HG02588 (cell line): Measurements from ENCODE around the gene GPX5.
"Not testable (repeated sequence)": the region's sequence is repeated elsewhere in the genome, so short reads cannot be mapped to it uniquely, and the experiment has no call there.

Experiments
- ATAC-seq: cut with Tn5 transposase; IDR thresholded peaks from one replicate; pipeline ENCODE4 v1.9.1; 2021; ENCODE audit warnings: mild to moderate bottlenecking, moderate library complexity; ENCODE audit not compliant: unreplicated experiment

GPX5 gene, protein sequence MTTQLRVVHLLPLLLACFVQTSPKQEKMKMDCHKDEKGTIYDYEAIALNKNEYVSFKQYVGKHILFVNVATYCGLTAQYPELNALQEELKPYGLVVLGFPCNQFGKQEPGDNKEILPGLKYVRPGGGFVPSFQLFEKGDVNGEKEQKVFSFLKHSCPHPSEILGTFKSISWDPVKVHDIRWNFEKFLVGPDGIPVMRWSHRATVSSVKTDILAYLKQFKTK

DNA sequence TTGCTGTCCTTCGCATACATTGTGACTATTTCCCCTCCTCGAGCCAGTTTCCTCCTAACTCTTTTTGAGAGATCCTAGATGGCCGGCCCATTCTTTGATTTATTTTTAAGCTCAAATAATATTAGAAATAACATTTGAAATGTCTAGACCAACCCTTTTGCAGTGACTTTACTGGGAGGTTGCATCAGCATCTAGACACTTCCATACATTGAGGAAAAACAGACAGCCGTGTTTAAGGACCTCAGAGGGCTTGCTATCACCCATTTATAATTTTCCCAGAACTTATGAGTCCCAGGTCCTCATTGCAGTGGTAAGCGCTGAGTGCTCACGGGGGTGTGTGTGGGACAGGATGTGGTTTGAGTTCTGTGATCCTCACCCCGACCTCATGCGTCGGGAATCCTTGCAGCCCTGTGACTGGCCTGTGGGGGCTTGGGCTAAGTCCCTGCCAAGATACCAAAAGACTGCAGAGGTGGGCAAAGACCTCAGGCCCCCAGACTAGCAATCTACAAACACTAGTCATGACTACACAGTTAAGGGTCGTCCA is at the start of gene GPX5:
GPX5 (plus strand) TSS at position 386 of the 544 bp plus-strand sequence; CDS start at position 519, 133 bp downstream.
- no peak for ATAC-seq

DNA sequence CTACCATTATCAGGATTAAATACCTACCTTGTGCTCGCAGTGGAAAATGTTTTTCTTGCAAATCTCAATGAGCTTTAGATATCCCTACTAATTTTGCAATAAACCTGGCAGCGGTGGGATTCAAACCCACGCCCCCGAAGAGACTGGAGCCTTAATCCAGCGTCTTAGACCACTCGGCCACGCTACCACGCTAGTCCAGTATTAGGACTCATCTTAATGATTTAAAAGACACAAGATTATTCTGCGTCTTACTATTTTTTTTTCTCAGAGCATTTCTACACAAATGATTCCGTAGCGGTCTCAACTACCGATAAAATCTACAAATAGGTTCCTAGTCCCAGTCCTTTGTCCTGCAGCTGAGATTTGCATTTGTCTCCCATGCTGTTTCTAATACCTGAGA is 47.2 kb upstream of the GPX5 start:
- no peak for ATAC-seq

DNA sequence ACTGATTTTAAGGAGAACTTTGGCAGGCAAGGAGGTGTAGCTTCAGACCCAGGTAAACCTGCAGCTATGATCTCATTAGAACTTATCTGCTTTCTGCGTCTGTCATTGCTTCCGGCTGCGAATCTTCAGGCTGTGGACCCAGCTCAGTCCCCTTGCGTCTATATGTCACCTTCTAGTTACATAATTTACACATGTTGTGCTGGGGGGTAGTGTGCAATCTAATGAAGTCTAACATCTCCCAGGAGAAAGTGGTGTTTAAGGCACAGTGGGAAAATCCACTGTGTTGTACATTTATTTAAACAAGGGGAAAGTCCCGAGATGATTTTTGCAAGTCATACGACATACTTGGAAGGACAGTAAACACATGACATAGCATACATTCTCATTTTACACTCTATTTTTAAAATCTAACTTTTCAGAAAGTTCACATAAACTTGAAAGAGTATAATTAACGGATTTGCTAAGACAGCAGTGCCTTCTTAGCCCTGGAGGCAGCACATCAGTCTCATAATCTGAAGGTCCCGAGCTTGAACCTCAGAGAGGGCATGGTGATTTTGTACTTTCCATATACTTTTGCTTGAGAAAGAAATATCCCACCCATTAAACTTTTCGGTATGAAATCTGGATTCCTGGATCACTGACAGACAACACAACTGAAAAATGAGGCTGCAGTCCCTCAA is 45.3 kb upstream of the GPX5 start:
- ATAC-seq: no peak

DNA sequence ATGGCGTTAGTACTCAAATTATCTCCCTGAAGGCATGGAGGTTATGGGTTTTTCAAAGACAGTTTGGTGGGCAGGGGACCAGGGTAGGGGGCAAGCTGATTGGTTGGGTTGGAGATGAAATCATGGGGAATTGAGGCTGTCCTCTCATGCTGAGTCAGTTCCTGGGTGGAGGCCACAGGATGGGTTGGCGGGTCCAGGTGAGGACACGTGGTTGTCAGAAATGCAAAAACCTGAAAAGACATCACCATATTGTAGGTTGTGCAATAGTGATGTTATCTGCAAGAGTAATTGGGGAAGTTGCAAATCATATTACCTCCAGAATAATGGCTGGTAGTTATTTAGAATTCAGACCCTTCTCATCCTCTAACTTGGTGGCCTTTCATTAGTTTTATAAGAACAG is 40.2 kb upstream of the GPX5 start:
- ATAC-seq: no peak

DNA sequence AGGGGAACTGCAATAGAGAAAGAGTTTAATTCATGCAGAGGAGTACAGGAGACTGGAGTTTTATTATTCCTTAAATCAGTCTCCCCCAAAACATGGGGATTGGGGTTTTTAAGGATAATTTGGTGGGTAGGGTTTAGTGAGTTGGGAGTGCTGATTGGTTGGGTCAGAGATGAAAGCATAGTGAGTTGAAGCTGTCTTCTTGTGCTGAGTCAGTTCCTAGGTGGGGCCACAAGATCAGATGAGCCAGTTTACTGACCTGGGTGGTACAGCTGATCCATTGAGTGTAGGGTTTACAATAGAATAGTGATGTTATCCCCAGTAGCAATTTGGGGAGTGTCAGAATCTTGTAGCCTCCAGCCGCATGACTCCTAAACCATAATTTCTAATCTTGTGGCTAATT is 39.1 kb upstream of the GPX5 start:
- ATAC-seq: no peak

DNA sequence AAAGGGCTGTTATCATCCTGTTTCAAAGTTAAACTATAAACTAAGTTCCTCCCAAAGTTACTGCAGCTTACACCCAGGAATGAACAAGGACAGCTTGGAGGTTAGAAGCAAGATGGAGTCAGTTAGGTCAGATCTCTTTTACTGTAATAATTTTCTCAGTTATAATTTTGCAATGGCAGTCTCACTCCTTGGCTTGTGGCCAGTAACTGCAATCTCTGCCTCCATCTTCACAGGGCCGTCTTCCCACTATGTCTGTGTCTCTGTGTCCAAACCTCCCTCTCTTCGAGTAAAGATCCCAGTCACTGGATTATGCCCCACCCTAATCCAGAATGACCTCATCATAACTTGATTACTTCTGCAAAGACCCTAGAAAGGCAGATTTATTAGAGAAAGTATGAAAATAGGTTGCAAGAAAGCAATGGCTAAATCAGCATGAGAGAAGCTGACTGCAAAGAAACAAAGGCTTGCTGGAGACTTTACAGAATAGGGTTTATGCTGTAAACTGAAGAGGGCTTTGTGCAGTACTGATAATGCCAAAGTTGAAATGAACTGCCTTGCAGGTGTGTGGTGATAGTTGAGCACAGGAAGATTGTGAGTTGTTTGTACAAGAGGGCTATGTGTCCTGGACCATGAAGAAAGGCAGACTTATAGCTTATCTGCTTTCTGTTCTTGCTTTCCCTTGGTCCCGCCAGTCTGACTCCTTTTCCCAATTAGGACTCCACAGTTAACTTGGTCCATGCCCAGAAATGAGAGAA is 38.5 kb upstream of the GPX5 start:
- no peak for ATAC-seq

DNA sequence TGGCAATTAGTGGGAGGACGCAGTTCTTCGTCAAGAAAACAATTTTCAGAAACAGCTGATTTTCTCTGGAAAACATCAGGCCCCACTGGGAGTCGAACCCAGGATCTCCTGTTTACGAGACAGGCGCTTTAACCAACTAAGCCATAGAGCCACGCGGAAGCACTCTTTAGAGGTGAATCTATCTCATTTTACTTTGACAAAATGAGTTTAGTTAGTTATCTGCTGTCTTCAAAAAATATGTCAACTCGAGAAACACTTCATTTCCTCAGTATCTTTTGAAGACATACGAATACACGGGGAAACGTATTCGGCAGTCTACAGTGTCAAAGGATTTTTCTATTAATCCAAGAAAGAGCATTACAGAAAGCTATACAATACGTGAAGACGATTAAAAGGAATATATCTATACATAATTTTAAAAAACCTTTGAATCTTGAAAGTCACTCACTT is 36.7 kb upstream of the GPX5 start:
- no peak for ATAC-seq

DNA sequence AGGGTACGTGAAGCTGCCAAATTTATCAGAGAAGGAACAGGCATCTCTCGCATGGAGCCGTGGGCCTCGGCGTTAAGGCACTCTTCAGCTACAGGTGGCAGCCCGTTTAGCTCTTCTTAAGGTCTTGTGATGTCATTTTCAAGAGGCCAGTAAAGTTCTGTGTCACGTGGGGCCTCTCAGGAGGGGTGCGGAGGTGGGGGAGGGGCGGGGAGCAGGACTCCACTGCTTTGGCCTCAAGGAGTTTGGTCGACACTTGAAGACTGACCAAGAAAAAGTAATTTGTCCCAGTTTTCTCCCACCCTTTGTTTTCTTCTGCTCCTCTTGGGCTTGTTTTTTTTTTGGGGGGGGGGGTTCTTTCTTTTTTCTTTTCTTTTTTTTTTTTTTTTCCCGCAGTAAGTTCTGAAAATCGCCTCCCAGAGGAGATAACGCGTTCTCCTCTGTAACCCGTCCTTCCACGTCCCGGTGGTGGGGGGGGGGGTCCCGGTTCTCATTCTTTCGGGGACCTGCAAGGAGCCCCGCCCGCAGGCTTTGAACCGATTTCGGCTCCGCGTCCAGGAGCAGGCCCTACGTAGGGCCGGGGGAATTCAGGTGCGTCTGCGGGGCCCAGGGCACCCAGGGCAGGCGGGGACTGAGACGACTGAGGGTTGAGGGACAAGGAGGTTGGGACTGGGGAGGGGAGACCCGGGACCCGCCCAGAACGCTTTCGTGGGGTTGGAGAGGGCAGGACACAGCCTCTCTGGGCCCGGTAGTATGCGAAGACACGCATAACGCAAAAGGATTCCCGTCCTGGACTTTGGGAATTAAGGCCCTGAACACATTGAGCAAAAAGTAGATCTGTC is 36.1 kb upstream of the GPX5 start:
- ATAC-seq: no peak

DNA sequence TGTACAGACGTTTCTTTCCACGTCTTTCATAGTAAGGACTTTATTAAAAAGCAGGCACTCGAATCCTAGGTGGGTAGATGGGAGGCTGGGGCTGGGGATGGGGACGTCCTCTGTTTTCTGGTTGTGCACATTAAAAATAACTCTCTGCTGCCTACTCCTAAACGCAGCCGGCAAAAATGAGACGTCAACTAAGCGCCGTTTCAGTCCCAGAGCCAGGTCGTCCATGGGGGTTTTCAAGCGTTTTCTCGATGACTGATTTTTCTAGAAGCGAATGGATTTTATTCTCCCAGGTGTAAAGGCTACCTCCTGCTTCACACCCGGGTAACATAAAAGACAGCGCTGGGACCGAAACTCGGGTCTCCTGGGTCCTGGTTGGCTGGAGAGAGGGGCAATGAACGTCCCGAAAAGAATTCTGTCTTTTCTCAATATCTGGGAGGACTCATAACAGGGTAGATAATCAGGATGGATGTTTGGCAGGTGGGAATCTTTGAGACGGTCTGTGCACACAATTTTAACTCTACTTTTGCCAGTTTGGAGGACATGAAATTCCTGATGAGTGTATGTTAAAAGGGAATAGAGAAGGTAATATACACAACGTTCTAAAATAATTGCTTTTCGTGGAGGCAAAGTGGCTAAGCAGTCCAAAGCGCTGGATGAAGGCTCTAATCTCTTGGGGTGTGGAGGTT is 35.3 kb upstream of the GPX5 start:
- ATAC-seq: no peak

DNA sequence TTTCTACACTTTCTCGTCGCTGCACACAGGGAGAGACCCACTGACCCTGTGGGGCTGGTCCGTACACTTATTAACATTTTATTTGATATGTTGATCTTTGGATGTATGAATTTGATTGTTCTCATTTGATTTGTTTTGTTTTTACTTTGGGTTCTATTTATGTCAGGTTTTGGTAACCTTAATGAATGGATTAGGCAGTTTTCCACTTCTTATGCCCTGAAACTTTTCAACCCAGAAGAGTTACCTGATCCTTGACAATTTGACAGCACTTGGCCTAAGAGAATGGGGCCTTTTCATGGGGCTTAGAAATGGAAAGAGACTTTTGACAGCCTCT is 33.7 kb upstream of the GPX5 start:
- ATAC-seq: no peak

DNA sequence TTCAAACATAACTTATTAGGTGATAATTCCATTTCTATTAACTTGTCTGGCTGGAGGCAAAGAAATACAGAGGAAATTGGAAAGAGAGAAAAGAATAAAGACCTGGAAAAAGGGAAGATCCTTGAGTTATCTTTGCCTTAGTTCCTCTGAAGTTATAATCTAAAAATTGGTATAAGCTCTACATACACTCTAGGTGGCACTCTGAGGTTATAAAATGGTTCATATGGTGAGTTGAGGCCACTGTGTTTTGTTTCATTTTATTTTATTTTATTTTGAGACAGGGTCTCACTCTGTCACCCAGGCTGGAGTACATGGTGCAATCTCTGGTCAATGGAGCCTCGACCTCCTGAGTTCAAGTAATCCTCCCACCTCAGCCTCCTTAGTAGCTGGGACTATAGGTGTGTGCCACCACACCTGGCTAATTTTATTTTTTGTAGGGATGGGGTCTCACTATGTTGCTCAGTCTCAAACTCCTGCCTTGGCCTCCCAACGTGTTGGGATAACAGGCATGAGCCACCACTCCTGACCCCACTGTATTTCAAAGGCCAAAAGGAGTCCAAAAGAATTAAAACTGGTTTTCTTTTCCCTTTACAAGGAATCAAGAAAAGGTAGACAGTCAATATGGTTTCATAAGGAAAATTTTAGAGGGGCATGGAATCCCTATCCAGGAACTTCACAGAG is 29.4 kb upstream of the GPX5 start:
- no peak for ATAC-seq

DNA sequence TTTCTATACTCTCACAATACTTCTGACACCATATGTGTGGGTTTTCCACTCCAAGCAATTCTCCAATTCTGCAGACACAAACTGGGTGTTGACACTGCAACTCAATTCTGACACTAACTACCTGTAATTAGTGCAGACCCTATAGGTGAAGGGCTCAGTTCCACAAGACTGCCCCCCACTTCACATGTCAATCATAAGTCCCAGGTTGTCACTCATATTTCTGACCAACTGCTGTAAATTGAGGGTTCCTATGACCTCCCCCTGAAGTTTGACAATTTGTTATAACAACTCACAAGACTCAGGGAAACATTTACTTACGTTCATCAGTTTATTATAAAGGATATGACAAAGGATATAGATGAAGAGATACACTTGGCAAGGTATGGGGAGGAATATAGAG is 28.4 kb upstream of the GPX5 start:
- ATAC-seq: no peak

DNA sequence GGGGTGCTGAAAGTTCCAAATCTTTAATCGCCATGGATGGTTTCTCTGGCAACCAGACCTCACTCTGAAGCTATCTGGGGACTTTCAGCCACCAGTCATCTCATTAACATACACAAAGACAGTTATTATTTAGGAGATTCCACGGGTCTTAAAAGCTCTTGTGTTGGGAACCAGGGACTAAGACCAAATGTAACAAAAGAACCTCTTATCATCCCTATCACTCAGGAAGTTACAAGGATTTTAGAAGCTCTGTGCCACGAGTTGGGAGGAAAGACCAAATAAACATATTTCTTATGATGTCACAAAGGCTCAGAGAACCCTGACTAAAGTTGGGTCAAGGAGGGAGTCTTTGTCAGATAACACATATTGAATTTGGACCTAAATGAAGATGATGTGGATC is 27.8 kb upstream of the GPX5 start:
- no peak for ATAC-seq

DNA sequence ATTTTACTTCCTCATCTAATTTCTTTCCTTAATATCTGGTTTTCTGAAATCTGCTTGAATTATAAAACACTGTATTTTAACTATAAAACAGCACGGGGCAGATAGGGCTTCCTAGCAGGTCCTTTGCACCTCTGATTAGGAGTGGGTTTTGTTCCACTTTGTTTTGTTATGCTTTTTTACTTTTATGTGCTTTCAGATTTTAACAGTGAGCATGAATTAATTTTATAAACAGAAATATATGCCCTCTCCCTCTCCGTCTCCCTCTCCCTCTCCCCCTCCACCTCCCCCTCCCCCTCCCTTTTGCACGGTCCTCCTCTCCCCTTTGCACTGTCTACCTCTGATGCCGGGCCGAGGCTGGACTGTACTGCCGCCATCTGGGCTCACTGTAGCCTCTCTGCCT is 24.4 kb upstream of the GPX5 start:
- no peak for ATAC-seq

DNA sequence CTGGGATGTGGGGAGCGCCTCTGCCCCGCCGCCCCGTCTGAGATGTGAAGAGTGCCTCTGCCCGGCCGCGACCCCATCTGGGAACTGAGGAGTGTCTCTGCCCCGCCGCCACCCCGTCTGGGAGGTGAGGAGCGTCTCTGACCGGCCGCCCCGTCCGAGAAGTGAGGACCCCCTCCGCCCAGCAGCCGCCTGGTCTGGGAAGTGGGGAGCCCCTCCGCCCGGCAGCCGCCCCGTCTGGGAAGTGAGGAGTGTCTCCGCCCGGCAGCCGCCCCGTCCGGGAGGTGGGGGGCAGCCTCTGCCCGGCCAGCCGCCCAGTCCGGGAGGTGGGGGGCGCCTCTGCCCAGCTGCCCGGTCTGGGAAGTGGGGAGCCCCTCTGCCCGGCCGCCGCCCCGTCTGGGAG is 23.5 kb upstream of the GPX5 start:
- not testable (repeated sequence) for ATAC-seq

DNA sequence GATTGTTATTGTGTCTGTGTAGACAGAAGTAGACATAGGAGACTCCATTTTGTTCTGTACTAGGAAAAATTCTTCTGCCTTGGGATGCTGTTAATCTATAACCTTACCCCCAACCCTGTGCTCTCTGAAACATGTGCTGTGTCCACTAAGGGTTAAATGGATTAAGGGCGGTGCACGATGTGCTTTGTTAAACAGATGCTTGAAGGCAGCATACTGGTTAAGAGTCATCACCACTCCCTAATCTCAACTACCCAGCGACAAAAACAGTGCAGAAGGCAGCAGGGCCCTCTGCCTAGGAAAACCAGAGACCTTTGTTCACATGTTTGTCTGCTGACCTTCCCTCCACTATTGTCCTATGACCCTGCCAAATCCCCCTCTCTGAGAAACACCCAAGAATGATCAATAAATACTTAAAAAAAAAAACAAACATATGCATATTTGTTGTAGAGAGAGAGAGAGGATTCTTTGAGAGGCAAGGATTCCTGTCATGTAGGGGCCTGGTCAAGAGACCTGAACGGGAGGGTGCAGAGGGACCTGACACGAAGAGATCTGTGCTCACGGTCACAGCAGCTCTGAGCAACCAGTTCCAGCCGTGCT is 22.9 kb upstream of the GPX5 start:
- not testable (repeated sequence) for ATAC-seq

DNA sequence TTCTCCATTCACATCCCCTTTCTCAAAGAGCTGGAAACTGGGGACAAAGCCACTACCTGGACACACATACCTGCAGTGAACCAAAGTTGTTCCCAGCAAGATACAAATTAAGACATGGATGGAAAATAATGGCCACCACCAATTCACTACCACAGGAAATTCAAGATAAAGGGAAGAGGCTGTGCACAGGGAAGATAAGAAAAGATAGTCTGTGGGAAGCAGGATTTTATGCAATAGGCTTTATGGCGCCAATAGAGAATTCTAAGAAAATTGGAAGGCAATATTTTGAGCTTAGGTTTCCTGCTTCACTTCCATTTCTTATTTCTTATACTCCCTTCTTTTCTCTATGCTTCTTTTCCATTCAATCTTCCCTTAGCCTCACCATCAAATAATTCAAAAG is 19.9 kb upstream of the GPX5 start:
- ATAC-seq: no peak

DNA sequence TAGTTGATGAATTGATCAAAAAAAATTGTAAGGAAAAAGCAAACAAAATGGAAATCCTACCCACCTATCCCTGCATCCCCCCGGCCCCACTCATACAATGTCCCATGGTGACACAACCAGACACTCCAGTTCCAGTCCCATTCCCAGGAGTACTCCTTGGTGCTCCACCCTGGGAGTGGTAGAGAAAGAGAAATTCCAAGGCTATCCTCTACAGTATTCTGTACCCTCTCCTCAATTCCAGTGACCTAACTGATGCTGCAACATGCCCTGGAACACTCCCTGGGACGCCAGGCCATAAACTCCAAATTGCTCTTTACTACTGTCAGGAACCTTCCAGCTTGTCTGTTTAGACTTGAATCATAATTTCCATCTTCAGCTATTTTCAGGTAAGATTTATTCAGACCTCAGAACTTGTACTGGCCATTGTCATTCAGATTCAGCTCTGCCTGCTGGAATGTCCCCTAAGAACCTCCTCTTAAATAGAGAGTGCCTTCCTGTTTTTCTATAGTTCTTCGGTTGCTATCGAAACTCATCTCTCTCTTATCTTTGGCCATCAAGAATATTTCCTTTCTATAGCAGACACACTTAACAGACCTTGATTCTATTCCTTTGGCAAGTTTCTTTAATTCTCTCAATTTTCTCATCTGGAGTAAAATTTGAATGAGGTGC is 18.7 kb upstream of the GPX5 start:
- ATAC-seq: no peak
